ENCODE data around the gene SAA4.
"Not testable (repeated sequence)": the region's sequence is repeated elsewhere in the genome, so short reads cannot be mapped to it uniquely, and the experiment has no call there.

SAA4 gene, protein sequence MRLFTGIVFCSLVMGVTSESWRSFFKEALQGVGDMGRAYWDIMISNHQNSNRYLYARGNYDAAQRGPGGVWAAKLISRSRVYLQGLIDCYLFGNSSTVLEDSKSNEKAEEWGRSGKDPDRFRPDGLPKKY

GRCh38 chr11:18236664-18237356, at the start of gene SAA4:
TSS of gene SAA4 (minus strand) at chr11:18236802. CDS start at chr11:18235926, 876 bp downstream.
- DNase-seq = no peak

GRCh38 chr11:18285841-18286240, 49.2 kb upstream of the SAA4 start:
- DNase-seq = no peak

- DNase-seq = no peak
Observed at GRCh38 chr11:18282626-18283025, 46.0 kb upstream of the SAA4 start.

- DNase-seq = no peak
Observed at GRCh38 chr11:18280438-18281045, 43.9 kb upstream of the SAA4 start.

GRCh38 chr11:18277565-18278271, 41.1 kb upstream of the SAA4 start:
- DNase-seq = no peak

GRCh38 chr11:18271206-18271605, 34.6 kb upstream of the SAA4 start:
- DNase-seq = no peak

DNA sequence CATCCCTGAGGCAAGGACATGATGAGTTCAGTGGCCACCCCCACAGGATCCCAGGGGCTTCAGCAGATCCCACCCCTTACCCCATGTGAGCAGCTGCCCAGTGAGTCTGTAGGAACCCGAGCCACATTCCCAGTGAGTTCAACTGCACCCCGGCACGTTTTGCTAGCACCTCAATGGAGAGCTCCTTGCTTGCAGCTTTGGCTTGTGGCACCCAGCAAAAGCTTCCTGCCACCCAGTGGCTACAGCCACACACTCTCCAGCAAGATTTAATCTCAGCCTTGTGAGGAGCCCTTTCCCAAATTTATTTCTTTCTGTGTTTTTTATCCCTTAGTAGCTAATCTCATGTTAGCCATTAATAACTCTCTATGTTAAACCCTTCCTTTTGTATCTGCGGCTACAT, 33.5 kb upstream of the SAA4 start:
- DNase-seq = no peak

- not testable (repeated sequence) for DNase-seq
Observed at GRCh38 chr11:18269252-18269651, 32.6 kb upstream of the SAA4 start.

GRCh38 chr11:18267335-18268133, 30.9 kb upstream of the SAA4 start:
- not testable (repeated sequence) for DNase-seq

GRCh38 chr11:18265949-18266348, 29.3 kb upstream of the SAA4 start, which contains the start of gene SAA1:
TSS of gene SAA1 (plus strand) at chr11:18266264. CDS start at chr11:18266888, 624 bp downstream.
- no peak for DNase-seq

- DNase-seq = no peak
Observed at GRCh38 chr11:18264677-18265555, 28.3 kb upstream of the SAA4 start.

GRCh38 chr11:18264035-18264434, 27.4 kb upstream of the SAA4 start:
- no peak for DNase-seq

- not testable (repeated sequence) for DNase-seq
Observed at GRCh38 chr11:18262681-18263350, 26.2 kb upstream of the SAA4 start.

DNA sequence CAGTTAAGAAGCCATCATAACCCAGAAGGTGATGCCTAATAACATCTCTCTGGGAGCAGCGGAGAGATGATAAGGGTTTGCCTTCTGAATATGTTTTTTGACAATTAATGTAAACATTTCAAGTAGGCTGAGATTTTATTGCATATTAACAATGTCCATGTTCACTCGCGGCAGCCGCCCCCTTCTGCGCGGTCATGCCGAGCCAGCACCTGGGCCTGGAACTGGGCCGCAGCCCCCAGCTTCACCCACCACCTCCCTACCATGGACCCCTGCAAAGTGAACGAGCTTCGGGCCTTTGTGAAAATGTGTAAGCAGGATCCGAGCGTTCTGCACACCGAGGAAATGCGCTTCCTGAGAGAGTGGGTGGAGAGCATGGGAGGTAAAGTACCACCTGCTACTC, 25.1 kb upstream of the SAA4 start:
- DNase-seq = no peak

GRCh38 chr11:18259259-18259658, 22.7 kb upstream of the SAA4 start:
- no peak for DNase-seq

DNA sequence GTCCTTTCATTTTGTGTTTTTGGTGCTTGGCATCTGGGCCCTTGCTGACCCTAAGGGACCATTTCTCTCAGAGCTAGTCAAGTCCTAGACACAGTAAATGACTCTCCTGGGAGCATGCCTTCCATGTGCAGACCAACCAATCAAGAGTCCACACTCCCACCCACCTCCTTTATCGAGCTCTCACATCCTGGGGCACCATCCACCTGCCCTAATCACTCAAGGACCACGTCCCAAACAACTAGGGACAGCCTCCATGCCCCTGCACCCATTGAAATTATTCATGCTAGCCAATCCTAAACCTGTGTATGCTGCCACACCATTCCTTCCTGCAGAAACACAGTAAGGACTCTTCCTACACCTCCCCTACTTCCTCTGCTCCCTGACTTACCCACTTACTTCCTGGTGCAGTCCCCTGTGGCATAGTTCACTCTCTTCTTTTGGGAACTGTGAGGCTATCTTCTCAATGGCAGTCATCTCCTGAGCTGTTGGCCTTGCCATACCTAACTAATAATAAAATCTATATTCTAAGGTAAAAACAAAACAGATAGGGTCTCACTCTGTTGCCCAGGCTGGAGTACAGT, 18.3 kb upstream of the SAA4 start:
- no peak for DNase-seq

GRCh38 chr11:18253778-18254338, 17.3 kb upstream of the SAA4 start:
- no peak for DNase-seq

- no peak for DNase-seq
Observed at GRCh38 chr11:18253233-18253632, 16.6 kb upstream of the SAA4 start.

GRCh38 chr11:18248561-18248960, 12.0 kb upstream of the SAA4 start, which contains the start of gene SAA2:
TSS of gene SAA2 (minus strand) at chr11:18248668. CDS start at chr11:18248011, 657 bp downstream.
- no peak for DNase-seq

GRCh38 chr11:18247191-18247581, 10.6 kb upstream of the SAA4 start:
- not testable (repeated sequence) for DNase-seq

Measured in CD4-positive, alpha-beta T cell treated with Interleukin-6 for 4 hours (primary cell).